GM19455 (cell line): ENCODE results near the gene TSC2.
"Not testable (repeated sequence)": the region's sequence is repeated elsewhere in the genome, so short reads cannot be mapped to it uniquely, and the experiment has no call there.

ENCODE experiments used
- ATAC-seq: cut with Tn5 transposase; IDR thresholded peaks from one replicate; pipeline ENCODE4 v1.9.1; 2021; ENCODE audit not compliant: unreplicated experiment

Gene TSC2

GRCh38 chr16:2117960-2118722, 70.4 kb downstream of the TSC2 start:
- ATAC-seq: not testable (repeated sequence)

GRCh38 chr16:2121325-2121724, 73.5 kb downstream of the TSC2 start:
- not testable (repeated sequence) for ATAC-seq

DNA sequence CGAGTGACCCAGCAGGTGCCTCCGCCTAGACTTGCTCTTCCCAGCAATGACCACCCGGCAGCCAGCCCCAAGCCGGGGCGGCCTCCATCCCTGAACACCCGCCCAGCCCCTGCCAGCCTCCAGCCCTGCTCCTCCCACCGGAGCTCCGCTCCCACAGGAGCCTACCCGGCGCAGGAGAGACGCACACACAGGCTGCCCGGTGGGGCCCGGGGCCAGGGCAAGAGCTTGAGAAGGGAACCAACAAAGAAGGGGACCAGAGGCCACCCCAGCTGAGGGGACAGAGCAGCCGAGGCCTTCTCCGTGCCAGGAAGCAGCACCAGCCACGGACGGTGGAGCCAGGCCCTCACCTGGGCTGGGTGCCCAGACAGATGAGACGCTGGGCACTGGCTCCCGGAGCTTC, 74.1 kb downstream of the TSC2 start:
- no peak for ATAC-seq

GRCh38 chr16:2122429-2122828, 74.6 kb downstream of the TSC2 start:
- no peak for ATAC-seq

DNA sequence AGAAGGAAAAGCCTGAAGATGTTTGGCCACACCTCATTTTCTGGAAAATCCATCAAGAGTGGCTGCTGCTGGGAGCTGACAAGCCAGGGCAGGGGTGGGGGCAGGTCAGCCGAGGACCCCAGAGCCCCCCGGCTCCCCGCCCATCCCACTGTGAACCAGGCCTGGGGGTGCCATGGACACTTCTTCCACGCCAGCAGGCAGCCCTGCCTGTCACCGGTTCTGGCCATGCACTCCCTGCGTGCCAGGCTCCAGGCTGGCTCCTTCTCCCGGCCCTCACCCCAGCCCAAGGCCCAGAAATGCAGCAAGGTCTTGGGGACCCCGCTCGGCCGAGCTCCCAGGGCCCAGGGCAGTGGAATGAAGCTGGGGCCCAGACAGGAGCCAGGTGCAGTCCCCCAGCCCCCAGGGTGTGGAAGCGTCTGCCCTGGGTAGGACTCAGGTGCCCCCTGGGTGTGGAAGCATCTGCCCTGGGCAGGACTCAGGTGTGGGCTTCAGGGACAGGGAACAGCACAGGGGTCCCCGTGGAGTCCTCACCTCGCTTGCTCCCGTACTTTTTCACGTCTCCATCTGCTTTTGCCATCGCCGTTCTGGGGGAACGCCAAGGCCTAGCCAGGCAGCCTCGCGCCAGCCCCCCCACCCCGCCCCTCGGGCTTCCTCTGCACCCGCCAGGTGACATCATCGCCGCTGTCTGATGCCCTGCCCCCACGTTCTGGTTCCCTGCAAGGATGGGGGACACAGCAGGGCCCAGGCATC, 75.3 kb downstream of the TSC2 start:
- ATAC-seq: not testable (repeated sequence)

DNA sequence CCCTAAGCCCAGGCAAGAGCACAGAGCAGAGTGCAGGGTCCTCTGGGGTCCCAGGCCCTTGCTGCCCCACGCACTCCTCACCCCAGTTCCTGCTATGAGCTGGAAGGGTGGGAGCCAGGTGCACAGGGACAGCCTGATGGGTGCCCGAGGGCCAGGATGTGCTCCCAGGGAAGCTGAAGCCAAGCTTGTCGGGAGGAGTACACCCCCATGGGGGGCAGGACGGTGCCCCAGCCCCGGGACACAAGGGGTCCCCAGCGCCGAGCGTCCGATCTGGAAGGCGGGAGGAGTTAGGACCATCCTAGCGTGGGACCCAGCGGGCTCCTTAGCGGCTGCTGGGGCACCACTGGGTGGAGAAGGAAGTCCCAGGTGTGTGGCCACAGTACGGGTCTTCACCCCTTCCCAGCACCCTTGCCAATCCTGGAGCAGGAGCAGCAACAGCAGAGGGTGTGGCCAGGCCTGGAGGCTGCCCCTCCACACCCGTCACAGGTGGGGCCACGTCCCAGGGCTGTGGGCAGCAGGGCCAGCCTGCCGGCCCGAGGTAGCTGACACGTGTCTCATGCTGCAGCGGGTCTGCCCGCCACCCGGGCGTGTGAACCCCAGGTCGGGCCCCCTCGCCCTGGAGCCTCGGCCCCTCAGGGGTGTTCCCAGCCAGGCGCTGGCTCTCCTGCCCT, 76.1 kb downstream of the TSC2 start:
- ATAC-seq: not testable (repeated sequence)

- not testable (repeated sequence) for ATAC-seq
Measured at GRCh38 chr16:2124377-2124693, 76.5 kb downstream of the TSC2 start.

DNA sequence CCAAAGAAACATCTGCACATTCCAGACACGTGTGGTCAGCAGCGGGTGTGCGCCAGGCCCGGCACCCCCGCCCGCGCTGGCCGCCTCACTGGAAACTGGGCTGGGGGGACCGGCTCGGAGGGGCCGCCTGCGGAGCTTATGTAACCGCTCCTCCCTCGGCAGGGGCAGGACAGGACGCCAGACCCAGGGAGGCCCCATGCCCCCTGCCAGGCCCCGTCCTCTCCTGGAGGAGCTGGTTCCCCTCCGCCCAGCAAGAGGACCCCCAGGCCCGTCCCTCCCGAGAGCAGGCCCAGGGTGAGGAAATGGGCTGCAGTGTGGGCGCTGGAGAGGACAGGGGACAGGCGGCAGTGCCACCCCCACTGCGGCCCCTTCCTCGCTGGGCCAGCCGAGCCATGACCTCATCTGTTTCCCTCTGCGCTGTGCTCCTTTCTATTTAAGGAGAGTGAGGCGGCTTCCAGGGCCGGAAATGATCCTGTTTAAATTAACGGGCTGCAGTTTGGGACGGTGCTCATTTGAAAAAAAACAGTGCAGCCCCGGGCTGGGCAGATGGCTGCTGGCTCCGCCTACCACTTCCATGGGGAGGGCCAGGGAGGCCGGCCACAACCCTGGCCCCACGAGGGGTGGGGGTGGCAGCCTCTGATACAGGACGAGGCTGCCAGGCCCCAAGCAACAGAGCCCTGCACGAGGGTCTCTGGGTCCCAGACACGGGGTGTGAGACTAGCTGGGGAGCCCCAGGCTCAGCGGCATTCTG, 77.1 kb downstream of the TSC2 start:
- not testable (repeated sequence) for ATAC-seq

- not testable (repeated sequence) for ATAC-seq
Measured at GRCh38 chr16:2125609-2126008, 77.8 kb downstream of the TSC2 start.

- not testable (repeated sequence) for ATAC-seq
Measured at GRCh38 chr16:2126161-2126743, 78.5 kb downstream of the TSC2 start.

DNA sequence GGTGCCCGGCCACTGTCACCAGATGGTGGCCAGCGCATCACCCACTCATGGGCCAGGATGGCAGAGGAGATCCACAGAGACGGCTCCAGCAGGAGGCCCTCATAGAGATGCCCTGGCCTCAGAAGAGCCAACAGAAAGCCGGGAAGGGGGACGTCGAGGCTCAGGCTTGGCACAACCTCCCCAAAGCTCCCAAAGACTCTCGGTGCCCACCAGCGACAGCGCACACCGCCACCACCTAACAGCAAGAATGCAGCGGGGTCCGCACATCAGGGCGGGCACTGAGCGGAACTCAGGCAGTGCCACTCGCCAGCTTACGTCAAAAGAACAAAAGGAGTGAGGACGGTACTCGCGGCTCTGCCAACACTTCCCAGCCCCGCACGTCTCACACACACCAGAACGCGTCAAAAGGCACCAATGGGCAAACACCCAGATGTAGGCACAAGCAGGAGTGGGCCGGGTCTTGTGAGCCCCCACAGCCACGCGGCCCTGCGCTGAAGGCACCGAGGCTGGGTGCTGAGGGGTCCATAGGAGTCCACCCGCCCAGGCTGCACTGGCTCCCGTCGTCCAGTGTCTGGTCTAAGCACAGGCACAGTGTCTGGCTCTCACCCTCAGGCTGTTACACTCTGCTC, 79.3 kb downstream of the TSC2 start:
- ATAC-seq: not testable (repeated sequence)

- ATAC-seq: not testable (repeated sequence)
Measured at GRCh38 chr16:2127630-2128280, 80.0 kb downstream of the TSC2 start.

GRCh38 chr16:2129251-2129650, 81.5 kb downstream of the TSC2 start:
- not testable (repeated sequence) for ATAC-seq

DNA sequence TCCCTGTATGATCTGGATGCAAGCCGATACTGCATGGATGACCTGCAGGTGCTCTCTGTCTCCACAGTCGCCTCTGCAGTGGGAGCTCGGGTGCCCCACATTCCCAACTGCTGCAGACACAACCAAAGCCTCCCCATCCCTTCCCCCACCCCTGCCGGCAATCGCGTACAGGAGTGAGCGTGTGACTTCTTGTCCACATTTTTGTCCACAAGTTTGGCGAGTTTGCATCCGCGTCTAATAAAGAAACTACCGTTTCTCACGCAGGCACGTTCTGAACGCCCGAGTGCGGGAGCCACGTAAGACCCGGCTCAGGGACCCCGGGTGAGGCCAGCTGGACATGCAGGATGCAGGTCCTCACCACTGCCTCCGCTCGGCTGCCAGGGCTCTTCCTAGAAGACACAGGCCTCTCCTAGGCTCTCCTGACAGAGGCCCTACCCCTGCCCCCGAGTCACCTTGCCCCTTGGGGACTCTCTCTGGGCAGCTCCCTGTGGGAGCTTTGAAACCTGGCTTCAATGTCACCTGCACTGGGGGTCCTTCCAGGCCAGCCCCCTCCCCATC, 82.2 kb downstream of the TSC2 start:
- ATAC-seq: not testable (repeated sequence)

DNA sequence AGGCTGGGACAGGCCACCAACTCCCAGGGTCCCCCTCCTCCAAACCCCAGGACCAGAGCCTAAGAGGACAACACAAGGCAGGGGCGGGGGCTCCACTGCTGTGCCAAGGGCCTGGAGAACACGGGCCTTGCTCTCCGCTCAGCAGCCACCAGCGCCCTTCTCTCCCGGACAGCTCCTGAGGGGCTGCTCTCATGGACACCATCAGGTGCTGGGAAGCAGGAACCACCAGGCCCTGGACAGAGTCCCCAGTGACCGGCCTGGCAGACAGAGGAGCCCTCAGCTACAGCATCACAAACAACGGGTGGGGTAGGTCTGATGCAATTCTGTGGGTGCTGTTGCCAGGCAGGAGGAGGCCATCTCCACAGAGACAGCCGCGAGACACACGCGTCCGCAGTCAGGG, 86.0 kb downstream of the TSC2 start:
- not testable (repeated sequence) for ATAC-seq

- ATAC-seq: not testable (repeated sequence)
Measured at GRCh38 chr16:2135071-2135470, 87.3 kb downstream of the TSC2 start.

DNA sequence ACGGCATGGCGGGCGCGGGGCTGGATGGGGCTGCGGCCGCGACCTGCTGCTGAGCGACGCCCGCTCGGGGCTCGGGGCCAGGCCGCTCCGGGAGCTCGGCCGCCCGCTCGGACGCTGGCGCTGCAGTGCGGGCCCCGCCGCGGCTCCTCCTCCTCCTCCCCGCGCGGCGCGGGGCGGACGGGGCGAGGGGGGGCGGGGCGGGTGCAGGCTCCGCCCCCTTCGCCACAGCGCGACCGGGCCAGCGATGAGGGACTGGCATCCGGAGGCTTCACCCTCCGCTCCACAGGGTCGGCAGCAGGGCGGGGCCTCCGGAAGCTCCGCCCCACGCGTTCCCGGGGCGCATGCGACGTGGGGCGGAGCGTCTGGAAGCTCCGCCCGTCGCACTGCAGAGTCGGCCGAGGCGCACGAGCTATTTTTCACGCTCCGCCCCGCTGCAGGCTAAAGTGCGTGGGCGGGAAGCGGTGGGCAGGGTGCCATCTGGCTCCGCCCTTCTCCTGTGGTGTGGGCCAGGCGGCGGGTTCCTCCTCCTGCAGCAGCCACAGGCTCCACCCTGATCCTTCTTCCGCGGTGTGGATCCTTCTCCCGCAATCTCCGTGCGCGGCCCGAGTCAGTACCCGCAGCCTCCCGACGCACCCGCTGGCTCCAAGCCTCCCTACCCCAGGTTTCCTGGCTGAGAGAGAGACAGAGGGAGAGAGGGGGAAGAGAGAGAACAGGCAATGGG, 88.1 kb downstream of the TSC2 start, which contains the start of gene PKD1:
Gene PKD1, minus strand, starts transcription at position 129 of the 721 bp plus-strand sequence. CDS start 209 bp downstream, outside the sequence.
- ATAC-seq: not testable (repeated sequence)
